NCI-H82 treated with DMSO at 0.1 percent for 48 hours (cell line): ENCODE results near the gene MAP3K20.
"Not testable (repeated sequence)": the region's sequence is repeated elsewhere in the genome, so short reads cannot be mapped to it uniquely, and the experiment has no call there.

Source experiments
- DNase-seq: peaks from one replicate; lab custom pipeline; 2025; ENCODE audit not compliant: unreplicated experiment; lab: John Stamatoyannopoulos, UW

Gene MAP3K20

GRCh38 chr2:173086518-173087213 lies 11.0 kb downstream of the MAP3K20 start:
- no peak for DNase-seq

GRCh38 chr2:173087214-173087581 lies 11.6 kb downstream of the MAP3K20 start:
- DNase-seq: no peak

GRCh38 chr2:173087793-173088496 lies 12.3 kb downstream of the MAP3K20 start:
- no peak for DNase-seq

GRCh38 chr2:173090276-173090877 lies 14.7 kb downstream of the MAP3K20 start:
- DNase-seq: no peak

- DNase-seq: no peak
These were observed 15.5 kb downstream of the MAP3K20 start for GRCh38 chr2:173090973-173091660.

- no peak for DNase-seq
These were observed 16.3 kb downstream of the MAP3K20 start for GRCh38 chr2:173091910-173092309.

GRCh38 chr2:173092844-173093402 lies 17.3 kb downstream of the MAP3K20 start:
- no peak for DNase-seq

- DNase-seq: not testable (repeated sequence)
These were observed 18.0 kb downstream of the MAP3K20 start for GRCh38 chr2:173093617-173094016.

- no peak for DNase-seq
These were observed 19.1 kb downstream of the MAP3K20 start for GRCh38 chr2:173094731-173095130.

GRCh38 chr2:173095356-173095755 lies 19.7 kb downstream of the MAP3K20 start:
- DNase-seq: no peak

- DNase-seq: no peak
These were observed 23.6 kb downstream of the MAP3K20 start for GRCh38 chr2:173099271-173099670.

- DNase-seq: no peak
These were observed 24.2 kb downstream of the MAP3K20 start for GRCh38 chr2:173099804-173100203.

- no peak for DNase-seq
These were observed 26.0 kb downstream of the MAP3K20 start for GRCh38 chr2:173101687-173102086.

GRCh38 chr2:173104156-173104555 lies 28.5 kb downstream of the MAP3K20 start:
- no peak for DNase-seq

GRCh38 chr2:173106959-173107628 lies 31.4 kb downstream of the MAP3K20 start:
- no peak for DNase-seq

- no peak for DNase-seq
These were observed 32.0 kb downstream of the MAP3K20 start for GRCh38 chr2:173107629-173108022.

GRCh38 chr2:173109253-173110188 lies 33.9 kb downstream of the MAP3K20 start:
- DNase-seq: no peak

- no peak for DNase-seq
These were observed 42.0 kb downstream of the MAP3K20 start for GRCh38 chr2:173117678-173118077.

- no peak for DNase-seq
These were observed 42.7 kb downstream of the MAP3K20 start for GRCh38 chr2:173118395-173118794.
